GM23338 (cell line): ENCODE results near the gene PCA3. TPM values are rescaled to one million over a fixed set of nuclear protein-coding genes. Genes with fewer than 3 reads are reported as not detected.

ENCODE experiments used
- ATAC-seq: fragments of 200-7000 bp; cut with Tn5 transposase; 3 replicates; pipeline ENCODE4 v1.9.1; 2020
- DNase-seq: peaks from one replicate; pipeline ENCODE4 v3.0.0-alpha.2; 2015; ENCODE audit warnings: low spot score
- H2AFZ ChIP-seq: fragments of 200-600 bp; sonication (generic); 2 replicates; pipeline ENCODE4 v1.8.0; 2016; ENCODE audit warnings: antibody characterized with exemption, mild to moderate bottlenecking, moderate library complexity
- H3F3A ChIP-seq: fragments of 200-600 bp; sonication (generic); replicated peaks from 2 replicates; pipeline ENCODE4 v1.8.0; 2017; ENCODE audit warnings: antibody characterized with exemption, mixed run types, low read depth
- H3K27ac ChIP-seq: fragments of 200-600 bp; sonication (generic); 2 replicates; pipeline ENCODE4 v1.6.1; 2016; ENCODE audit warnings: low read depth
- H3K27me3 ChIP-seq: fragments of 200-600 bp; sonication (generic); 2 replicates; pipeline ENCODE4 v1.8.0; 2016; ENCODE audit warnings: mild to moderate bottlenecking, mixed run types, moderate library complexity; ENCODE audit not compliant: insufficient read depth
- H3K36me3 ChIP-seq: fragments of 200-600 bp; sonication (generic); 2 replicates; pipeline ENCODE4 v1.8.0; 2016; ENCODE audit warnings: mild to moderate bottlenecking; ENCODE audit not compliant: insufficient read depth
- H3K4me1 ChIP-seq: fragments of 200-600 bp; sonication (generic); 2 replicates; pipeline ENCODE4 v1.8.0; 2016; ENCODE audit warnings: mild to moderate bottlenecking, moderate library complexity; ENCODE audit not compliant: insufficient read depth
- H3K4me2 ChIP-seq: fragments of 200-600 bp; sonication (generic); 2 replicates; pipeline ENCODE4 v1.7.1; 2017; ENCODE audit warnings: mixed run types
- H3K4me3 ChIP-seq: fragments of 200-600 bp; sonication (generic); 2 replicates; pipeline ENCODE4 v1.6.1; 2016; ENCODE audit warnings: mixed run types
- H3K79me2 ChIP-seq: fragments of 200-600 bp; sonication (generic); replicated peaks from 2 replicates; pipeline ENCODE4 v1.8.0; 2017; ENCODE audit warnings: mild to moderate bottlenecking; ENCODE audit not compliant: insufficient read depth
- H3K9me2 ChIP-seq: fragments of 200-600 bp; sonication (generic); 2 replicates; pipeline ENCODE4 v1.8.0; 2017; ENCODE audit not compliant: insufficient read depth
- H4K20me1 ChIP-seq: fragments of 200-600 bp; sonication (generic); replicated peaks from 2 replicates; pipeline ENCODE4 v1.8.0; 2017; ENCODE audit warnings: mild to moderate bottlenecking; ENCODE audit not compliant: insufficient read depth
- H3K27ac Mint-ChIP-seq: 2 replicates; pipeline ENCODE4 v1.8.0; 2020; ENCODE audit warnings: inconsistent platforms, mild to moderate bottlenecking, moderate library complexity, mixed read lengths
- H3K27me3 Mint-ChIP-seq: 3 replicates; pipeline ENCODE4 v1.8.0; 2022; ENCODE audit warnings: low read depth, mild to moderate bottlenecking, moderate library complexity, mixed read lengths, inconsistent platforms; ENCODE audit not compliant: insufficient read depth, poor library complexity
- H3K36me3 Mint-ChIP-seq: 3 replicates; pipeline ENCODE4 v1.8.0; 2021; ENCODE audit warnings: low read depth, mild to moderate bottlenecking, inconsistent platforms, moderate library complexity, mixed read lengths
- H3K4me1 Mint-ChIP-seq: 3 replicates; pipeline ENCODE4 v1.8.0; 2020; ENCODE audit warnings: mild to moderate bottlenecking, inconsistent platforms, mixed read lengths
- H3K4me3 Mint-ChIP-seq: 3 replicates; pipeline ENCODE4 v1.8.0; 2021; ENCODE audit warnings: moderate library complexity, mild to moderate bottlenecking, inconsistent platforms, mixed read lengths
- H3K9me3 Mint-ChIP-seq: 3 replicates; pipeline ENCODE4 v1.8.0; 2020; ENCODE audit warnings: moderate library complexity, mild to moderate bottlenecking, inconsistent platforms, mixed read lengths
- CREB1 ChIP-seq: fragments of 250-450 bp; sonication (Bioruptor Pico); IDR thresholded peaks from 2 replicates; pipeline ENCODE4 v1.5.0; 2020; ENCODE audit warnings: low read depth, mild to moderate bottlenecking, moderate library complexity
- EZH2 ChIP-seq: fragments of 200-600 bp; sonication (generic); IDR thresholded peaks from one replicate; pipeline ENCODE4 v1.8.0; 2017; ENCODE audit warnings: antibody characterized with exemption, mild to moderate bottlenecking, low read depth; ENCODE audit not compliant: unreplicated experiment
- EZH2phosphoT487 ChIP-seq: fragments of 200-600 bp; sonication (generic); IDR thresholded peaks from one replicate; pipeline ENCODE4 v1.8.1; 2018; ENCODE audit warnings: antibody characterized with exemption; ENCODE audit not compliant: unreplicated experiment
- JUNB ChIP-seq: IDR thresholded peaks from one replicate; pipeline ENCODE4 v1.6.1; 2016; ENCODE audit warnings: antibody characterized with exemption; ENCODE audit not compliant: unreplicated experiment
- NANOG ChIP-seq: IDR thresholded peaks from 2 replicates; pipeline ENCODE4 v1.6.1; 2016; ENCODE audit warnings: antibody characterized with exemption, borderline replicate concordance
- POLR2AphosphoS5 ChIP-seq: IDR thresholded peaks from 2 replicates; pipeline ENCODE4 v1.6.1; 2016; ENCODE audit warnings: antibody characterized with exemption, low read depth
- ZNF331 ChIP-seq: fragments of 250-450 bp; sonication (Bioruptor Pico); IDR thresholded peaks from 2 replicates; pipeline ENCODE4 v1.5.0; 2020; ENCODE audit warnings: low read depth, mild to moderate bottlenecking, moderate library complexity
- ZNF462 ChIP-seq: fragments of 250-450 bp; sonication (Bioruptor Pico); IDR thresholded peaks from 2 replicates; pipeline ENCODE4 v1.5.0; 2020; ENCODE audit warnings: mild to moderate bottlenecking, moderate library complexity
- polyA plus RNA-seq: library from polyadenylated mRNA; unstranded; fragments of >200 nt; fragmentation: Nextera tagmentation; extraction: Ambion mirVana; gene quantifications from 2 replicates; pipeline ENCODE4 v1.2.1, GENCODE V29; 2016
- total RNA-seq: library from RNA; depleted of rRNA; stranded (reverse); fragments of >200 nt; shearing (Covaris generic); gene quantifications from 2 replicates; pipeline ENCODE4 v1.2.3, GENCODE V29; 2014
- TF ChIP-seq, protein P1 (sequence below): IDR thresholded peaks from one replicate; pipeline ENCODE4 v1.6.1; 2018; ENCODE audit warnings: antibody characterized with exemption; ENCODE audit not compliant: unreplicated experiment
- TF ChIP-seq, protein P2 (sequence below): IDR thresholded peaks from 2 replicates; pipeline ENCODE4 v1.6.1; 2016; ENCODE audit warnings: antibody characterized with exemption

The PCA3 gene
- total and polyA plus RNA-seq, 2 experiments from 2014 or later: 0.28 to 0.76 TPM

- TF ChIP-seq, protein P1, sequence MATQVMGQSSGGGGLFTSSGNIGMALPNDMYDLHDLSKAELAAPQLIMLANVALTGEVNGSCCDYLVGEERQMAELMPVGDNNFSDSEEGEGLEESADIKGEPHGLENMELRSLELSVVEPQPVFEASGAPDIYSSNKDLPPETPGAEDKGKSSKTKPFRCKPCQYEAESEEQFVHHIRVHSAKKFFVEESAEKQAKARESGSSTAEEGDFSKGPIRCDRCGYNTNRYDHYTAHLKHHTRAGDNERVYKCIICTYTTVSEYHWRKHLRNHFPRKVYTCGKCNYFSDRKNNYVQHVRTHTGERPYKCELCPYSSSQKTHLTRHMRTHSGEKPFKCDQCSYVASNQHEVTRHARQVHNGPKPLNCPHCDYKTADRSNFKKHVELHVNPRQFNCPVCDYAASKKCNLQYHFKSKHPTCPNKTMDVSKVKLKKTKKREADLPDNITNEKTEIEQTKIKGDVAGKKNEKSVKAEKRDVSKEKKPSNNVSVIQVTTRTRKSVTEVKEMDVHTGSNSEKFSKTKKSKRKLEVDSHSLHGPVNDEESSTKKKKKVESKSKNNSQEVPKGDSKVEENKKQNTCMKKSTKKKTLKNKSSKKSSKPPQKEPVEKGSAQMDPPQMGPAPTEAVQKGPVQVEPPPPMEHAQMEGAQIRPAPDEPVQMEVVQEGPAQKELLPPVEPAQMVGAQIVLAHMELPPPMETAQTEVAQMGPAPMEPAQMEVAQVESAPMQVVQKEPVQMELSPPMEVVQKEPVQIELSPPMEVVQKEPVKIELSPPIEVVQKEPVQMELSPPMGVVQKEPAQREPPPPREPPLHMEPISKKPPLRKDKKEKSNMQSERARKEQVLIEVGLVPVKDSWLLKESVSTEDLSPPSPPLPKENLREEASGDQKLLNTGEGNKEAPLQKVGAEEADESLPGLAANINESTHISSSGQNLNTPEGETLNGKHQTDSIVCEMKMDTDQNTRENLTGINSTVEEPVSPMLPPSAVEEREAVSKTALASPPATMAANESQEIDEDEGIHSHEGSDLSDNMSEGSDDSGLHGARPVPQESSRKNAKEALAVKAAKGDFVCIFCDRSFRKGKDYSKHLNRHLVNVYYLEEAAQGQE: no peak
- TF ChIP-seq EZH2phosphoT487 (no peak), ZNF331 (no peak), CREB1 (CRISPR knock-in tag) (no peak)
Measured at GRCh38 chr9:76803762-76804161, 39.5 kb downstream of the PCA3 start (continued).

DNA sequence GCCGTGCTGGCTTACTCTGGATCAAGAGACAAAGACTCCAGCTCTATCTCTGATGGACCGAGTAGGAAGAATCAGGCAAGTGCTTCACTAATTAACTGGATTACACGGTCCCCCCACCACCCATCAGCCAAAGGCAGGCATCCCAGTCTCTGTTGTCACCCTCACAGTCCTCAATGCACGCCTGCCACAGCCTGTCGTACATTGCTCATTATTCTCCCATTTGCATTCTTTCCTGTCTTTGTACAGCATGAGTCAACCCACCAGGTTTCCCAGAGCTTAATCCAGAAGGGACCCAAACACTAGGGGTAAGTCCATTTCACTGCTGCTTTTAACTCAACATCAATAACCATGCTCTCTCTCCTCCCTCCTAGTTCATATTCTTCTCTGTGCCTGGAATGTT, 44.4 kb downstream of the PCA3 start:
- Histone ChIP-seq H4K20me1 (no peaks in the 10 kb centered on the region), H3K4me3 (no peak overlapping the region), H3K27ac (no peak overlapping the region), H3K27me3 (no peaks in the 10 kb centered on the region), H2AFZ (no peak overlapping the region), H3K4me1 (peaks cover 2% of the 10 kb centered on the region), H3K4me2 (no peak overlapping the region), H3K79me2 (no peaks in the 10 kb centered on the region), H3K9me2 (0 out of 2 replicates have a peak, but pooled peaks cover 5% of the 10 kb centered on the region), H3F3A (no peaks in the 10 kb centered on the region), H3K36me3 (no peaks in the 10 kb centered on the region)
- Mint-ChIP-seq H3K4me3 (no peak overlapping the region), H3K27me3 (peaks cover 6% of the 10 kb centered on the region), H3K36me3 (no peaks in the 10 kb centered on the region), H3K9me3 (no peaks in the 10 kb centered on the region), H3K4me1 (peaks cover 13% of the 10 kb centered on the region), H3K27ac (no peak overlapping the region)
- ATAC-seq: no peak
- DNase-seq: no peak
- TF ChIP-seq POLR2AphosphoS5: no peak
- TF ChIP-seq, protein P1: no peak
- TF ChIP-seq ZNF462 (CRISPR knock-in tag): no peak
- no peak for TF ChIP-seq EZH2phosphoT487
- TF ChIP-seq, protein P2, sequence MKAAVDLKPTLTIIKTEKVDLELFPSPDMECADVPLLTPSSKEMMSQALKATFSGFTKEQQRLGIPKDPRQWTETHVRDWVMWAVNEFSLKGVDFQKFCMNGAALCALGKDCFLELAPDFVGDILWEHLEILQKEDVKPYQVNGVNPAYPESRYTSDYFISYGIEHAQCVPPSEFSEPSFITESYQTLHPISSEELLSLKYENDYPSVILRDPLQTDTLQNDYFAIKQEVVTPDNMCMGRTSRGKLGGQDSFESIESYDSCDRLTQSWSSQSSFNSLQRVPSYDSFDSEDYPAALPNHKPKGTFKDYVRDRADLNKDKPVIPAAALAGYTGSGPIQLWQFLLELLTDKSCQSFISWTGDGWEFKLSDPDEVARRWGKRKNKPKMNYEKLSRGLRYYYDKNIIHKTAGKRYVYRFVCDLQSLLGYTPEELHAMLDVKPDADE: no peak
- no peak for TF ChIP-seq NANOG
- TF ChIP-seq CREB1 (CRISPR knock-in tag): no peak
- no peak for TF ChIP-seq EZH2
- TF ChIP-seq JUNB: no peak
